ENCODE data around the gene CHD5.

Gene CHD5

GRCh38 chr1:6098303-6099215, 81.6 kb downstream of the CHD5 start:
- DNase-seq (ENCODE audit: low read depth), result no peak

GRCh38 chr1:6097824-6098223, 82.3 kb downstream of the CHD5 start:
- DNase-seq (ENCODE audit: low read depth), result no peak

- DNase-seq (ENCODE audit: low read depth), result no peak
These were observed 83.0 kb downstream of the CHD5 start for GRCh38 chr1:6097117-6097595.

GRCh38 chr1:6096243-6097116, 83.6 kb downstream of the CHD5 start:
- DNase-seq (ENCODE audit: low read depth), result no peak

- no peak for DNase-seq (ENCODE audit: low read depth)
These were observed 84.4 kb downstream of the CHD5 start for GRCh38 chr1:6095511-6096242.

GRCh38 chr1:6094801-6095505, 85.2 kb downstream of the CHD5 start:
- DNase-seq (ENCODE audit: low read depth), result no peak

GRCh38 chr1:6094246-6094645, 85.9 kb downstream of the CHD5 start:
- no peak for DNase-seq (ENCODE audit: low read depth)

GRCh38 chr1:6093611-6094010, 86.5 kb downstream of the CHD5 start:
- no peak for DNase-seq (ENCODE audit: low read depth)

GRCh38 chr1:6093071-6093470, 87.0 kb downstream of the CHD5 start:
- no peak for DNase-seq (ENCODE audit: low read depth)

GRCh38 chr1:6092211-6092610, 87.9 kb downstream of the CHD5 start:
- no peak for DNase-seq (ENCODE audit: low read depth)

- no peak for DNase-seq (ENCODE audit: low read depth)
These were observed 88.4 kb downstream of the CHD5 start for GRCh38 chr1:6091823-6092109.

GRCh38 chr1:6090996-6091822, 88.9 kb downstream of the CHD5 start:
- no peak for DNase-seq (ENCODE audit: low read depth)

GRCh38 chr1:6090288-6090687, 89.8 kb downstream of the CHD5 start:
- DNase-seq (ENCODE audit: low read depth), result no peak

GRCh38 chr1:6088956-6089355, 91.2 kb downstream of the CHD5 start:
- DNase-seq (ENCODE audit: low read depth), result no peak

- DNase-seq (ENCODE audit: low read depth), result no peak
These were observed 92.2 kb downstream of the CHD5 start for GRCh38 chr1:6087958-6088357.

- DNase-seq (ENCODE audit: low read depth), result no peak
These were observed 92.7 kb downstream of the CHD5 start for GRCh38 chr1:6087377-6087772.

- DNase-seq (ENCODE audit: low read depth), result no peak
These were observed 93.3 kb downstream of the CHD5 start for GRCh38 chr1:6086762-6087376.

GRCh38 chr1:6086358-6086757, 93.8 kb downstream of the CHD5 start:
- no peak for DNase-seq (ENCODE audit: low read depth)

GRCh38 chr1:6085666-6086065, 94.5 kb downstream of the CHD5 start:
- DNase-seq (ENCODE audit: low read depth), result no peak

- DNase-seq (ENCODE audit: low read depth), result no peak
These were observed 95.2 kb downstream of the CHD5 start for GRCh38 chr1:6084781-6085495.

Data from stimulated activated CD8-positive, alpha-beta memory T cell treated with anti-CD3 and anti-CD28 coated beads, Interleukin-7, amount 100 ng/mL, for 24 hours (primary cell).